GM12878 (cell line): ENCODE data around the gene RPS19BP1. TPM values are rescaled to one million over a fixed set of nuclear protein-coding genes. Genes with fewer than 3 reads are reported as not detected.

Experiments used
- ATAC-seq: fragments of 200-7000 bp; cut with Tn5 transposase; 3 replicates; pipeline ENCODE4 v1.9.1; 2020; ENCODE audit warnings: mild to moderate bottlenecking, moderate library complexity
- BruUV-seq: library from RNA; stranded (reverse); fragments of 400-500 nt; replicated peaks from 2 replicates; lab custom pipeline; 2021; lab: Mats Ljungman, UMichigan
- CTCF ChIA-PET: fragments of 300-600 bp; sonication (Branson Sonifier 250); formaldehyde crosslinking; extraction: SDS; loops from one replicate; lab custom pipeline; 2021; ENCODE audit warnings: inconsistent platforms; lab: Yijun Ruan, JAX
- POLR2A ChIA-PET: fragments of 350-600 bp; formaldehyde crosslinking; extraction: SDS; loops from one replicate; lab custom pipeline; 2021; ENCODE audit warnings: inconsistent platforms; lab: Charles Lee
- RAD21 ChIA-PET: fragments of 300-600 bp; sonication (Branson Sonifier 250); formaldehyde crosslinking; loops from one replicate; lab custom pipeline; 2023; ENCODE audit warnings: antibody characterized with exemption; ENCODE audit not compliant: unreplicated experiment; lab: Charles Lee
- SMC1A ChIA-PET: fragments of 300-600 bp; sonication (Branson Sonifier 250); formaldehyde crosslinking; loops from one replicate; lab custom pipeline; 2023; ENCODE audit not compliant: unreplicated experiment, uncharacterized antibody; lab: Charles Lee
- DNase-seq: peaks from one replicate; pipeline ENCODE4 v3.0.0-alpha.2; 2011; ENCODE audit warnings: low read depth, low spot score
- FAIRE-seq: peaks from 3 replicates; lab custom pipeline; 2011; peaks lifted over from hg19 to GRCh38; lab: Jason Lieb, UNC
- H2AFZ ChIP-seq: 2 replicates; pipeline ENCODE4 v1.6.0; 2011; ENCODE audit warnings: low read depth, low read length, control low read depth; ENCODE audit not compliant: control insufficient read depth
- H3K27ac ChIP-seq: 2 replicates; pipeline ENCODE4 v1.5.1; 2011; ENCODE audit warnings: control low read depth; ENCODE audit not compliant: control insufficient read depth, insufficient read depth
- H3K27me3 ChIP-seq, 2 experiments: replicated peaks in 1 of 2; 2 replicates each; pipeline versions ENCODE4 v1.6.0 to v1.6.1; 2011; ENCODE audit warnings: low read length in 1 of 2; ENCODE audit not compliant: control insufficient read depth in 2 of 2, insufficient read depth in 2 of 2
- H3K36me3 ChIP-seq, 2 experiments: 2 replicates each; pipeline ENCODE4 v1.5.1; 2011; ENCODE audit warnings: low read length in 1 of 2; ENCODE audit not compliant: control insufficient read depth in 2 of 2, insufficient read depth in 2 of 2
- H3K4me1 ChIP-seq: 2 replicates; pipeline ENCODE4 v1.6.1; 2011; ENCODE audit warnings: mild to moderate bottlenecking, low read length, moderate library complexity, mixed read lengths; ENCODE audit not compliant: control insufficient read depth, insufficient read depth
- H3K4me2 ChIP-seq: 2 replicates; pipeline ENCODE4 v1.6.0; 2011; ENCODE audit warnings: control low read depth; ENCODE audit not compliant: control insufficient read depth, insufficient read depth
- H3K4me3 ChIP-seq: fragments of 200-600 bp; sonication (generic); 2 replicates; pipeline ENCODE4 v1.5.1; 2016
- H3K79me2 ChIP-seq: 2 replicates; pipeline ENCODE4 v1.6.0; 2011; ENCODE audit warnings: low read length; ENCODE audit not compliant: control insufficient read depth, insufficient read depth
- H3K9ac ChIP-seq: 2 replicates; pipeline ENCODE4 v1.8.0; 2011; ENCODE audit warnings: low read length, control low read depth, mixed read lengths; ENCODE audit not compliant: control insufficient read depth, insufficient read depth
- H3K9me3 ChIP-seq: replicated peaks from 3 replicates; pipeline ENCODE4 v1.5.1; 2011; ENCODE audit warnings: mild to moderate bottlenecking, low read length; ENCODE audit not compliant: control insufficient read depth, insufficient read depth
- H4K20me1 ChIP-seq: 2 replicates; pipeline ENCODE4 v1.6.0; 2011; ENCODE audit not compliant: control insufficient read depth, insufficient read depth
- FOS ChIP-seq: IDR thresholded peaks from 3 replicates; pipeline ENCODE4 v1.6.1; 2011; ENCODE audit warnings: borderline replicate concordance; ENCODE audit not compliant: insufficient read length; ENCODE audit errors: extremely low read depth
- IKZF1 ChIP-seq: fragments of 450-650 bp; conservative IDR thresholded peaks from 2 replicates; pipeline ENCODE4 v1.6.1; 2017; ENCODE audit warnings: antibody characterized with exemption, mild to moderate bottlenecking
- SPI1 ChIP-seq: IDR thresholded peaks from 2 replicates; pipeline ENCODE4 v1.6.1; 2011; ENCODE audit warnings: low read depth, mild to moderate bottlenecking, low read length, moderate library complexity, borderline replicate concordance; ENCODE audit not compliant: insufficient read depth
- WGBS: methylation state at CpG from one replicate; pipeline ENCODE4 v1.1.6; 2016; ENCODE audit warnings: low lambda C conversion rate; ENCODE audit not compliant: insufficient replicate concordance, insufficient coverage; ENCODE audit errors: missing lambda C conversion rate; 5-methylcytosine and 5-hydroxymethylcytosine counted together
- in situ Hi-C: fragments of 300-500 bp; cut with MboI; formaldehyde crosslinking; loops from 9 replicates; pipeline ENCODE4 v1.14.3; 2018; ENCODE audit warnings: mixed read lengths
- intact Hi-C: fragments of 100-400 bp; cut with micrococcal nuclease; formaldehyde crosslinking; loops from one replicate; pipeline ENCODE4 v1.14.2; 2022; ENCODE audit not compliant: unreplicated experiment
- polyA plus RNA-seq, 11 experiments: library from polyadenylated mRNA; depleted of rRNA in 4 of 11; unstranded in 6 of 11; stranded (reverse) in 5 of 11; fragments of >200 nt; fragmentation: Nextera tagmentation in 4 of 11; fragmentation: Illumina TruSeq in 1 of 11; extraction: Ambion mirVana in 4 of 11; extraction: Trizol in 1 of 11; gene quantifications; 1 replicate in 1 of 11; 2 replicates in 10 of 11; pipeline versions ENCODE4 v1.2.1 to v1.2.3, GENCODE V29; 2011 to 2016; ENCODE audit warnings: inconsistent platforms in 2 of 11, missing spikeins in 2 of 11, low read depth in 1 of 11
- total RNA-seq, 4 experiments: library from RNA; depleted of rRNA in 3 of 4; stranded (reverse); fragments of >200 nt in 3 of 4; fragmentation: Illumina TruSeq in 1 of 4; extraction: Trizol in 1 of 4; gene quantifications; 2 replicates each; pipeline versions ENCODE4 v1.2.1 to v1.2.3, GENCODE V29; 2013 to 2021
- TF ChIP-seq, protein P1 (sequence below): IDR thresholded peaks from 2 replicates; pipeline ENCODE4 v1.6.1; 2011; ENCODE audit warnings: borderline replicate concordance, low read depth, mild to moderate bottlenecking, moderate library complexity, low read length; ENCODE audit not compliant: insufficient read depth, poor library complexity, severe bottlenecking
- TF ChIP-seq, protein P2 (sequence below): IDR thresholded peaks from 2 replicates; pipeline ENCODE4 v1.6.1; 2011; ENCODE audit warnings: mild to moderate bottlenecking, low read depth, low read length, moderate library complexity; ENCODE audit not compliant: insufficient replicate concordance

Gene RPS19BP1
- total and polyA plus RNA-seq, 10 of the 15 experiments (the other 5 are each of a cell fraction or from before 2014, with no cell fraction given) = 2.7 to 206 (median 78.6) TPM

DNA sequence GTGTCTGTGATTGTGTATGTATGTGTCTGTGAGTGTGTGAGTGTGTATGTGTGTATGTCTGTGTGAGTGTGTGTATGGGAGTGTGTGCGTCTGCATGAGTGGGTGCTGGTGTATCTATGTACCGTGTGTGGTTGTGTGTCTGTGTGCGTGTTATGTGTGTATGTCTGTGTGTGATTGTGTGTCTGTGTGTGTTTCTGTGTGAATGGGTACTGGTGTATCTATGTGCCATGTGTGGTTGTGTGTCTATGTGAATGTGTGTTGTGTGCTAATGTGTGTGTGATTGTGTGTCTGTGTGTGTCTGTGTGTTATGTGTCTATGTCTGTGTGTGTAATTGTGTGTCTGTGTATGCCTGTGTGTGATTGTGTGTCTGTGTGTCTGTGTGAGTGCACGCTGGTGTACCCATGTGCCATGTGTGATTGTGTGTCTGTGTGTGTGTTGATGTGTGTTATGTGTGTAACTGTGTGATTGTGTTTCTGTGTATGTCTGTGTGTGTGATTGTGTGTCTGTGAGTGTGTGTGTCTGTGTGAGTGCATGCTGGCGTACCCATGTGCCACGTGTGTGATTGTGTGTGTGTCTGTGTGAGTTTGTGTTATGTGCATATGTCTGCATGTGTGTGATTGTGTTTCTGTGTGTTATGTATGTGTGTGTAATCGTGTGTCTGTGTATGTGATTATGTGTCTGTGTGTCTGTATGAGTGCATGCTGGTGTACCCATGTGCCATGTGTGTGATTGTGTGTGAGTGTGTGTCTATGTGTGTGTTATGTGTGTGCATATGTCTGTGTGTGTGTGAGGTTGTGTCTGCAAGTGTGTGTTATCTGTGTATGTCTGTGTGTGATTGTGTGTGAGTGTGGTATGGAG lies 31.3 kb upstream of the RPS19BP1 start:
- Histone ChIP-seq H4K20me1 (no peaks in the 10 kb centered on the region), H3K4me1 (no peaks in the 10 kb centered on the region), H3K36me3 (no peaks in the 10 kb centered on the region), H3K9ac (no peak overlapping the region), H3K27me3 (peaks cover 0 to 4% of the 10 kb centered on the region in 2 experiments; a peak in 3 of 4 replicates), H3K9me3 (no peaks in the 10 kb centered on the region), H3K4me3 (no peak overlapping the region), H2AFZ (no peak overlapping the region), H3K79me2 (no peaks in the 10 kb centered on the region), H3K4me2 (no peak overlapping the region), H3K27ac (no peak overlapping the region)
- ChIA-PET CTCF (no interaction called here), SMC1A (no interaction called here), POLR2A (no interaction called here), RAD21 (no interaction called here)
- ATAC-seq (no peak), DNase-seq (no peak), FAIRE-seq (peak; percentile 66)
- in situ Hi-C loops (no loop called here), intact Hi-C loops (no loop called here)
- BruUV-seq = no TSS peak
- TF ChIP-seq, protein P1, sequence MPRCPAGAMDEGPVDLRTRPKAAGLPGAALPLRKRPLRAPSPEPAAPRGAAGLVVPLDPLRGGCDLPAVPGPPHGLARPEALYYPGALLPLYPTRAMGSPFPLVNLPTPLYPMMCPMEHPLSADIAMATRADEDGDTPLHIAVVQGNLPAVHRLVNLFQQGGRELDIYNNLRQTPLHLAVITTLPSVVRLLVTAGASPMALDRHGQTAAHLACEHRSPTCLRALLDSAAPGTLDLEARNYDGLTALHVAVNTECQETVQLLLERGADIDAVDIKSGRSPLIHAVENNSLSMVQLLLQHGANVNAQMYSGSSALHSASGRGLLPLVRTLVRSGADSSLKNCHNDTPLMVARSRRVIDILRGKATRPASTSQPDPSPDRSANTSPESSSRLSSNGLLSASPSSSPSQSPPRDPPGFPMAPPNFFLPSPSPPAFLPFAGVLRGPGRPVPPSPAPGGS = peak; percentile 58
- TF ChIP-seq FOS (no peak), IKZF1 (no peak), SPI1 (no peak)
- TF ChIP-seq, protein P2, sequence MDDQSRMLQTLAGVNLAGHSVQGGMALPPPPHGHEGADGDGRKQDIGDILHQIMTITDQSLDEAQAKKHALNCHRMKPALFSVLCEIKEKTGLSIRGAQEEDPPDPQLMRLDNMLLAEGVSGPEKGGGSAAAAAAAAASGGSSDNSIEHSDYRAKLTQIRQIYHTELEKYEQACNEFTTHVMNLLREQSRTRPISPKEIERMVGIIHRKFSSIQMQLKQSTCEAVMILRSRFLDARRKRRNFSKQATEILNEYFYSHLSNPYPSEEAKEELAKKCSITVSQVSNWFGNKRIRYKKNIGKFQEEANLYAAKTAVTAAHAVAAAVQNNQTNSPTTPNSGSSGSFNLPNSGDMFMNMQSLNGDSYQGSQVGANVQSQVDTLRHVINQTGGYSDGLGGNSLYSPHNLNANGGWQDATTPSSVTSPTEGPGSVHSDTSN = peak; percentile 9
- WGBS = 50% methylated on average over 7 of the region's 7 CpGs
